Measurements from ENCODE around the gene OTOP2.

Gene OTOP2

DNA sequence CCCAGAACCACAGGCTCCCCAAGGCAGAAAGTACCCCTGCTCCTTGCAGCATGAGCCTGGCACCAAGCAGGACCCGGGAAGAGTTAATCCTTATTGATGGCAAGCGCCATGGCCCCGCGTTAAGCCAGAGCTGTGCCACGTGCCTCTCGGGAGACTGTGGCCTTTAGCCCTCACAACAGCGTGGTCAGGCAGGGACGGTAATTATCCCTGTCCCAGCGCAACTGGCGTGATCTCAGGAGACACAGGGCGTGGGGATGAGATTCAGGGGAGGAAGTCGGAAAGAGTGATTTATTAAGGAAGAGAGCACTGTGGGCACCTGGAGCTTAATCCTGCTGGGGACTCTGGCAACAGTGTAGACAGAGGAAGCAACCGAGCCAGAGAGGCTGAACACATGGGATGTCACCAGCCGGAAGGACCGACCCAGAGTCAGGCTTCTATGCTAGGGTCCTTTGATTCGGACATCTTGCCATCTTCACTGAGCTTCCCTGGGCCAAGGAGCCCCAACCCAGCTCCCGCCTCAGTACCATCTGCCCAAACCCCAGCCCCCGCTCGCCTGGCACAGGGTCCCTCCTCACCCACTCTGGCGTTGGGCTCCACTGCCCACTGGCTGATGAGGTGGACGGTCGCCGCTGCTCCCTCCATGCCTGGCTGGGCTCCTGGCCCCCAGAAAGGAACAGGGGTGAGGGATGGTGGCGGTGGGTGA is 28.5 kb downstream of the OTOP2 start:
- TF ChIP-seq, protein P1, sequence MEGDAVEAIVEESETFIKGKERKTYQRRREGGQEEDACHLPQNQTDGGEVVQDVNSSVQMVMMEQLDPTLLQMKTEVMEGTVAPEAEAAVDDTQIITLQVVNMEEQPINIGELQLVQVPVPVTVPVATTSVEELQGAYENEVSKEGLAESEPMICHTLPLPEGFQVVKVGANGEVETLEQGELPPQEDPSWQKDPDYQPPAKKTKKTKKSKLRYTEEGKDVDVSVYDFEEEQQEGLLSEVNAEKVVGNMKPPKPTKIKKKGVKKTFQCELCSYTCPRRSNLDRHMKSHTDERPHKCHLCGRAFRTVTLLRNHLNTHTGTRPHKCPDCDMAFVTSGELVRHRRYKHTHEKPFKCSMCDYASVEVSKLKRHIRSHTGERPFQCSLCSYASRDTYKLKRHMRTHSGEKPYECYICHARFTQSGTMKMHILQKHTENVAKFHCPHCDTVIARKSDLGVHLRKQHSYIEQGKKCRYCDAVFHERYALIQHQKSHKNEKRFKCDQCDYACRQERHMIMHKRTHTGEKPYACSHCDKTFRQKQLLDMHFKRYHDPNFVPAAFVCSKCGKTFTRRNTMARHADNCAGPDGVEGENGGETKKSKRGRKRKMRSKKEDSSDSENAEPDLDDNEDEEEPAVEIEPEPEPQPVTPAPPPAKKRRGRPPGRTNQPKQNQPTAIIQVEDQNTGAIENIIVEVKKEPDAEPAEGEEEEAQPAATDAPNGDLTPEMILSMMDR (conservative IDR thresholded peaks at IDR 0.05; ENCODE audit: low read depth, low read length): no peak
- DNase-seq (ENCODE audit: low read depth): no peak
- no peak overlapping the region for H3K4me3 ChIP-seq (ENCODE audit: low read depth, low read length)

DNA sequence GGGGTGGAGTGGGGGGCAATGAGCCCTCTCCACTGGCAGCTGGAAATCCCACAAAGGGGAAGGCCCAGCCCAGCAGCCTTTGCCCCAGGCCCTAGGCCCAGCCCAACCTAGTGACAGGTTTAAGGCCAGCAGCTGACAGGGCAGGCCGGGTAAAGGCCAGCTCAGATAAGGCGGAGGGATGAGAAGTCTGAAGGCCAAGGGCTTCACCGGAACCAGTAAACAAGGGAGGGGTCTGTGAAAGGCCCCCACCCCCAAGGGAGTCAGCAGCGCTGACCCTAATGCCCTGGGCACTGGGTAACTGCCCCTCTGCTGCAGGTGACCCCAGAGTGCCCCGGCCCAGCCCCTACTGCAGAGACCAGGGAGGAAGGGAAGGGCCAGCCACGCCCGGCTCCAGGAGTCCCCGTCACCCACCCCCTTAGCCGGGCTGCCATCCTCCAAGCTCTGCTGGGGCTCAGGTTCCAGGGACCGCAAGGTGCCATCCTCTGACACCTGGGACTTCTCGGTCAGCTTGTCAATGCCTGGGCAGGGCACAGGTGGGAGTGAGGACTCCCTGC is 29.1 kb downstream of the OTOP2 start:
- H3K4me3 ChIP-seq (ENCODE audit: low read depth, low read length): no peak overlapping the region
- no peak for DNase-seq (ENCODE audit: low read depth)
- TF ChIP-seq, protein P1 (conservative IDR thresholded peaks at IDR 0.05; ENCODE audit: low read depth, low read length): no peak

DNA sequence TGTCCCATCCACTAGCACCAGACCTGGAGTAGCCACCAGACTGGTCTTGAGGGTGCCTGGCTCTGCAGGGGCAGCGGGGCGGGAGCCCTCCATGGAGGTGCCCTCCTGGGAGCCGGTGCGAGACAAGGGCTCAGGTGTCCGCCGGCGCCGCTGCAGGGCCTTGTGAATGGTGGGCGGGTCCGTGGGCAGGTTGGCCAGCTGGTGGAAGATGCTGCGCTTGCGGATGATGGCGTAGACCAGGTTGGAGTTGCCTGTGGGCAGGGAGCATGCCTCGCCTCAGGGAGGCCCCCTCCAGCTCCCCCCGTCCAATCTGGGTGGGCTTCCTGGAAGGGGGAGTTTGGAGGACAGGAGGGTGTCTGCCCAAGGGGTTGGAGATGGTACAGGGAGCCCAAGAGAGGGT is 30.0 kb downstream of the OTOP2 start:
- no peak for DNase-seq (ENCODE audit: low read depth)
- no peak overlapping the region for H3K4me3 ChIP-seq (ENCODE audit: low read depth, low read length)
- TF ChIP-seq, protein P1 (conservative IDR thresholded peaks at IDR 0.05; ENCODE audit: low read depth, low read length): no peak

DNA sequence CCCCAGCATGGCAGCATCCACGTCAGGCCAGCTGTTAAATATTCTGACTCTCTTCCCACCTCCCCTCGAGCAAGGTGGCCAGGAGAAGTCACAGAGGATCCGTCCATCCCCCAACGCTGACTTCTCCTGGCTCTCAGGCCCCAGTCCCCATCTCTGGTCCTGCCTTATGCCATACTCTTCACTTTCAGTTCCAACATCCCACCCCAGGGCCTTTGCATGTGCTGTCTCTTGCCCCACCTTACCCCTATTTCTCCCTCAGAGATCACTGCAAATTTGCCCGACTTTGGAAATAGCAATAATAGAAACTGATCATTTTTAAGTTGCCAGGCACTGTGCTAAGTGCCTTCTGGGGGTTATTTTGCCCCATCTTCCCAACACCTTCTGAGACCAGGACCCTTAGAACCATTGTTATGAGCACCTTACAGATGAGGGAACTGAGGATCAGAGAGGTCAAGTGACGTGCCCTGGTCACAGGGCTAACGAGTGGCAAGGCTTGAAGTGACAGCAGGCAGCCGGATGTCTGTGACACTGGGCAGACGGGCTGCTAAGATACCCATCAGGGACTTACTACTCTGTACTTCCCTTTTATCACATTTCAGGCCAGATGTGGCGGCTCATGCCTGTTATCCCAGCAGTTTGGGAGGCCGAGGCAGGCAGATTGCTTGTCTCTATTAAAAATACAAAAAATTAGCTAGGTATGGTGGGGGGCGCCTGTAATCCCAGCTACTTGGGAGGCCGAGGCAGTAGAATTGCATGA is 30.8 kb downstream of the OTOP2 start:
- no peak for DNase-seq (ENCODE audit: low read depth)
- TF ChIP-seq, protein P1 (conservative IDR thresholded peaks at IDR 0.05; ENCODE audit: low read depth, low read length): no peak
- H3K4me3 ChIP-seq (ENCODE audit: low read depth, low read length): no peak overlapping the region

DNA sequence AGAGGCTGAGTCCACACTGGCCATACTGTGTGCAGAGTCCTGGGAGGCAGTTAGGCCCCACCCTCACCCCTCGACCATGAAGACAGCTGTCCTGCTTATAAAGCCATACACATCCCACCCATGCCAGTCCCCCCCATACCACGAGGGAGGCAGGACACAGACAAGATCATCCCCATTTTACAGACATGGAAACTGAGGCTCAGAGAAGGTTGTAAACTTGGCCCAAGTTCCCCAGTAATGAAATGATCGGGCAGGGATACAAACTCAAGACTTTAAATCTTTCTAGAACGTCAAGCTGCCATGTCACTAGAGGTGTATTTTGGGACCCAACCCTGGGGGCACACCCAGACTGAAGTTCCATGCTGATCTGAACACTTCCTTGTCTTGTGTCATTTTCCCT is 32.0 kb downstream of the OTOP2 start:
- TF ChIP-seq, protein P1 (conservative IDR thresholded peaks at IDR 0.05; ENCODE audit: low read depth, low read length): no peak
- no peak overlapping the region for H3K4me3 ChIP-seq (ENCODE audit: low read depth, low read length)
- DNase-seq (ENCODE audit: low read depth): no peak

DNA sequence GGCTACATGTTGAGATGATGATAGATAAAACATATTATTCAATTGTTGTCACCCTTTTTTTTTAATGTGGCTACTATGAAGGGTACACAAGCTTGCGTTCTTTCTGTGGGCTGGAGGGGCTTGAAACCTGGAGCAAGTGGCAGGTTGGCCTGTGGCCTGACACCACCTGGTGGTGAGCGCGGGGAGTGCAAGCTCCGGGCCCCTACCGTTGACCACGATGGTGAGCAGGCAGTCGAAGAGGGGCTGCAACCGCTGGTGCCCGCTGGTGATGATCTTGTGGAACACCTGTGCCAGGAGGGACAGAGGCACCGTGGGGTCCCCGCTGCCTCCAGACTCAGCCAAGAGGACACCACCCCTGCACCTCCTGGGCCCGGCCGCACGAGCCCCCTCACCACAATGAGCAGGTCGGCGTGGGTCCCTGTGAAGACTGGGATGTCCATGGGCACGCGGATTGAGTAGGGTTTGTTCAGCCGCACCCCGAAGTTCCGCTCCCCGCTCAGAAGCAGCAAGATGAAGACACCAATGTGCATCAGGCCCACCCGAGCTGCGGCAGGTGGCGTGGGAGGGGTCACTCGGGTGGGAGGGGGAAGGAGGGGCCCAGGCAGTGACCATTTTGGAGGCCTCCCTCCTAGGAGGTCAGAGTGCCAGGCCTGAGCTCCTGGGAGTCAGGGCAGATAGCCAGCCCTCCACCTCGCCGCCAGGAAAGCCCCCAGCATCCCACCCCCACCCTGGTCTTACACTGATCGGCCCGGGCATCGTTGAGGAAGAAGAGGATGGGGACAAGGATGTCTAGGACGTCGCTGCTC is 34.1 kb downstream of the OTOP2 start:
- no peak overlapping the region for H3K4me3 ChIP-seq (ENCODE audit: low read depth, low read length)
- DNase-seq (ENCODE audit: low read depth): peak; percentile 56
- TF ChIP-seq, protein P1 (conservative IDR thresholded peaks at IDR 0.05; ENCODE audit: low read depth, low read length): peak; percentile 90
